GM12878 (cell line): ENCODE data around the gene NPTN.

Experiments
- CHD2 ChIP-seq: IDR thresholded peaks from 2 replicates; pipeline ENCODE4 v1.6.1; 2011; ENCODE audit warnings: low read depth, low read length, improper control_type of control experiment, borderline replicate concordance
- EGR1 ChIP-seq, 2 experiments: IDR thresholded peaks; 1 replicate in 1 of 2; 2 replicates in 1 of 2; pipeline ENCODE4 v1.6.1; 2011 to 2012; ENCODE audit warnings: low read depth in 2 of 2, low read length in 2 of 2, borderline replicate concordance in 1 of 2, mild to moderate bottlenecking in 1 of 2, moderate library complexity in 1 of 2
- ELK1 ChIP-seq: IDR thresholded peaks from 2 replicates; pipeline ENCODE4 v1.6.1; 2012; ENCODE audit warnings: low read depth, low read length, improper control_type of control experiment
- EP300 ChIP-seq, 2 experiments: fragments of 150-350 bp in 1 of 2; IDR thresholded peaks; 2 replicates each; pipeline ENCODE4 v1.6.1; 2011 to 2012; ENCODE audit warnings: low read depth in 2 of 2, low read length in 2 of 2, borderline replicate concordance in 1 of 2, improper control_type of control experiment in 1 of 2, inconsistent platforms in 1 of 2; ENCODE audit not compliant: control insufficient read depth in 1 of 2
- JUND ChIP-seq: IDR thresholded peaks from 2 replicates; pipeline ENCODE4 v1.6.1; 2012; ENCODE audit warnings: low read depth, mild to moderate bottlenecking, low read length, improper control_type of control experiment, moderate library complexity
- NR2C2 ChIP-seq: IDR thresholded peaks from 2 replicates; pipeline ENCODE4 v1.6.1; 2011; ENCODE audit warnings: borderline replicate concordance, low read depth; ENCODE audit not compliant: control insufficient read depth, insufficient read length
- POU2F2 ChIP-seq: IDR thresholded peaks from 3 replicates; pipeline ENCODE4 v1.6.1; 2011; ENCODE audit warnings: low read depth, mild to moderate bottlenecking, low read length, borderline replicate concordance
- PRDM15 ChIP-seq: fragments of 450-650 bp; formaldehyde crosslinking; IDR thresholded peaks from 2 replicates; pipeline ENCODE4 v1.4.0; 2020; ENCODE audit warnings: mild to moderate bottlenecking, moderate library complexity
- RAD51 ChIP-seq: fragments of 450-650 bp; IDR thresholded peaks from 2 replicates; pipeline ENCODE4 v1.6.1; 2016; ENCODE audit warnings: moderate library complexity, mild to moderate bottlenecking, inconsistent platforms
- SMC3 ChIP-seq: IDR thresholded peaks from 2 replicates; pipeline ENCODE4 v1.6.1; 2011; ENCODE audit warnings: low read length, improper control_type of control experiment, borderline replicate concordance
- TCF12 ChIP-seq: IDR thresholded peaks from 2 replicates; pipeline ENCODE4 v1.6.1; 2011; ENCODE audit warnings: low read depth, mild to moderate bottlenecking, low read length
- TCF3 ChIP-seq: IDR thresholded peaks from 2 replicates; pipeline ENCODE4 v1.6.1; 2012; ENCODE audit warnings: low read depth, mild to moderate bottlenecking, low read length, borderline replicate concordance; ENCODE audit not compliant: insufficient read depth
- YY1 ChIP-seq: IDR thresholded peaks from 2 replicates; pipeline ENCODE4 v1.6.1; 2011; ENCODE audit warnings: low read depth, mild to moderate bottlenecking, low read length
- TF ChIP-seq, protein P1 (sequence below), 3 experiments: IDR thresholded peaks in 2 of 3; conservative IDR thresholded peaks in 1 of 3; 2 replicates each; pipeline ENCODE4 v1.5.1; 2011; ENCODE audit warnings: low read depth in 3 of 3, low read length in 3 of 3, mild to moderate bottlenecking in 3 of 3, control low read depth in 2 of 3, moderate library complexity in 2 of 3, inconsistent platforms in 1 of 3, mixed read lengths in 1 of 3; ENCODE audit not compliant: control insufficient read depth in 2 of 3, insufficient read depth in 1 of 3; ENCODE audit errors: extremely low read depth in 1 of 3

GRCh38 chr15:73679964-73680363 is 46.8 kb upstream of the NPTN start:
- TF ChIP-seq, protein P1, sequence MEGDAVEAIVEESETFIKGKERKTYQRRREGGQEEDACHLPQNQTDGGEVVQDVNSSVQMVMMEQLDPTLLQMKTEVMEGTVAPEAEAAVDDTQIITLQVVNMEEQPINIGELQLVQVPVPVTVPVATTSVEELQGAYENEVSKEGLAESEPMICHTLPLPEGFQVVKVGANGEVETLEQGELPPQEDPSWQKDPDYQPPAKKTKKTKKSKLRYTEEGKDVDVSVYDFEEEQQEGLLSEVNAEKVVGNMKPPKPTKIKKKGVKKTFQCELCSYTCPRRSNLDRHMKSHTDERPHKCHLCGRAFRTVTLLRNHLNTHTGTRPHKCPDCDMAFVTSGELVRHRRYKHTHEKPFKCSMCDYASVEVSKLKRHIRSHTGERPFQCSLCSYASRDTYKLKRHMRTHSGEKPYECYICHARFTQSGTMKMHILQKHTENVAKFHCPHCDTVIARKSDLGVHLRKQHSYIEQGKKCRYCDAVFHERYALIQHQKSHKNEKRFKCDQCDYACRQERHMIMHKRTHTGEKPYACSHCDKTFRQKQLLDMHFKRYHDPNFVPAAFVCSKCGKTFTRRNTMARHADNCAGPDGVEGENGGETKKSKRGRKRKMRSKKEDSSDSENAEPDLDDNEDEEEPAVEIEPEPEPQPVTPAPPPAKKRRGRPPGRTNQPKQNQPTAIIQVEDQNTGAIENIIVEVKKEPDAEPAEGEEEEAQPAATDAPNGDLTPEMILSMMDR (IDR thresholded peaks at IDR 0.05 in 2 of 3, conservative IDR thresholded peaks at IDR 0.05 in 1 of 3; ENCODE audit: control insufficient read depth in 2 of 3, extremely low read depth in 1 of 3, insufficient read depth in 1 of 3, low read depth in 3 of 3, low read length in 3 of 3) = no peak
- TF ChIP-seq SMC3 = no peak
- TF ChIP-seq CHD2 = no peak
- no peak for TF ChIP-seq TCF3
- no peak for TF ChIP-seq PRDM15 (CRISPR knock-in tag)
- no peak for TF ChIP-seq TCF12
- no peak for TF ChIP-seq EP300 (IDR thresholded peaks at IDR 0.05; ENCODE audit: borderline replicate concordance in 1 of 2, control insufficient read depth in 1 of 2, low read depth in 2 of 2, low read length in 2 of 2)
- no peak for TF ChIP-seq YY1
- no peak for TF ChIP-seq ELK1
- TF ChIP-seq NR2C2 = no peak
- TF ChIP-seq POU2F2 = no peak
- TF ChIP-seq JUND = no peak
- TF ChIP-seq EGR1 (IDR thresholded peaks at IDR 0.05; ENCODE audit: borderline replicate concordance in 1 of 2, low read depth in 2 of 2, low read length in 2 of 2) = no peak
- TF ChIP-seq RAD51 = no peak
